GM18520 (cell line): ENCODE measurements around the gene CASP2.
"Not testable (repeated sequence)": the region's sequence is repeated elsewhere in the genome, so short reads cannot be mapped to it uniquely, and the experiment has no call there.

Experiments
- ATAC-seq: cut with Tn5 transposase; IDR thresholded peaks from one replicate; pipeline ENCODE4 v1.9.1; 2021; ENCODE audit not compliant: unreplicated experiment

CASP2 gene

DNA sequence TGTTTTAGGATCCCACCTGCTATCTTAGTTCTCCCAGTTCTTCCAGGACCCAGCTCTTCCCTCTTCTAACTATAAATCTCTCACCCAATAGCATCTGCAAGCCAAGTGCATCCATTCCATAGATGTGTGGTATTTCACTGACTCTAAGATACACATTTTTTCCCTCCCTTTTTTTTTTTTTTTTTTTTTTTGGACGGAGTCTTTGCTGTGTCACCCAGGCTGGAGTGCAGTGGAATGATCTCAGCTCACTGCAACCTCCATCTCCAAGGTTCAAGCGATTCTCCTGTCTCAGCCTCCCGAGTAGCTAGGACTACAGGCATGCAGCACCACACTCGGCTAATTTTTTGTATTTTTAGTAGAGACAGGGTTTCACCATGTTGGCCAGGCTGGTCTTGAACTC lies 1.7 kb downstream of the CASP2 start:
- not testable (repeated sequence) for ATAC-seq

DNA sequence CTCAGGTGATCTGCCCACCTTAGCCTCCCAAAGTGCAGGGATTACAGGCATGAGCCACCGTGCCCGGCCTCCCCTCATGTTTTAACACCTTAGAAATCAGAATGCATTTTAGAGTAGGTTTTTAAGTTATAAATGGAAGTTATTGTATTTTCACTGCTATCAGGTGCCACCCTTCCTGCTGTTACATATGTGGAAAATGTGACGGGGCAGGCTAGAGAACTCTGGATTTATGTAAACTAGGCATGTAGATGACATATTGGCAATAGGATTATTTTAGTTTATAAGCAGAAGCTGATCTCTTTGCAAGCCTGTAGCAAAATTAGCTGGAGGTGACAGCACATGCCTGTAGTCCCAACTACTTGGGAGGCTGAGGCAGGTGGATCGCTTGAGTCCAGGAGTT lies 2.1 kb downstream of the CASP2 start:
- no peak for ATAC-seq

GRCh38 chr7:143292876-143293275 lies 4.7 kb downstream of the CASP2 start:
- ATAC-seq: no peak

GRCh38 chr7:143295870-143296269 lies 7.7 kb downstream of the CASP2 start:
- no peak for ATAC-seq

GRCh38 chr7:143296686-143297085 lies 8.5 kb downstream of the CASP2 start:
- no peak for ATAC-seq

DNA sequence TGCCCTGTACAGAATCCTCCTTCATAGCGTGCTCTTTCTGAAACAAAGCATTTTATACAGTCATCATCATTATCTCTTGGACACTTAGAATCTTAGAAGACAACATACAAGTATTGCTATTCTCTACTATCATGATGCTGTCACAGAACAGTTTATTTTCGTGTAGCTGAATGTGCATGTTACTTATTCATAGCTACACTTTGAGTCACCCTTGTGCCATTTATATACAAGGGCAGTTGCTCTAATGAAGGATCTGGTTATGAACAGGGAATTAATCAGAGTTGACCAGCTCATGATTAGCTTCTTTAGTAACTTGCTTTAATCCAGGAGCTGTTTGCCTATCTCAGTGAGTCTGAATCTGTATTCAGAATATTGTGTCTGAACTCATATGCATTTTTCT lies 11.2 kb downstream of the CASP2 start:
- no peak for ATAC-seq

DNA sequence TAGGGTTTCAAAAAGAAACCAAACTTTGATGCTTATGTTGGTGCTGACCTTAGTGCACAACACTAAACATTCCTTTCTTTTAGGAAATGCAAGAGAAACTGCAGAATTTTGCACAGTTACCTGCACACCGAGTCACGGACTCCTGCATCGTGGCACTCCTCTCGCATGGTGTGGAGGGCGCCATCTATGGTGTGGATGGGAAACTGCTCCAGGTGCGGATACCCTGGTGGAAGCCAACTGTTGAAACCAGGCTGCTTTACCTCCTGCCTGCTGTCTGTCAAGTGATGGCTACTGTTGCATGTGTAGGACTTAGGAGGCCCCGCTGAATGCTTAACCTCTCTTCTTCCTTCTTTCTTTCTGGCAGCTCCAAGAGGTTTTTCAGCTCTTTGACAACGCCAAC lies 11.7 kb downstream of the CASP2 start:
- ATAC-seq: no peak

- no peak for ATAC-seq
Observed at GRCh38 chr7:143300959-143301935, 13.1 kb downstream of the CASP2 start.

- no peak for ATAC-seq
Observed at GRCh38 chr7:143303733-143304132, 15.6 kb downstream of the CASP2 start.

GRCh38 chr7:143304938-143305337 lies 16.8 kb downstream of the CASP2 start:
- ATAC-seq: no peak

- no peak for ATAC-seq
Observed at GRCh38 chr7:143305423-143306070, 17.4 kb downstream of the CASP2 start.

DNA sequence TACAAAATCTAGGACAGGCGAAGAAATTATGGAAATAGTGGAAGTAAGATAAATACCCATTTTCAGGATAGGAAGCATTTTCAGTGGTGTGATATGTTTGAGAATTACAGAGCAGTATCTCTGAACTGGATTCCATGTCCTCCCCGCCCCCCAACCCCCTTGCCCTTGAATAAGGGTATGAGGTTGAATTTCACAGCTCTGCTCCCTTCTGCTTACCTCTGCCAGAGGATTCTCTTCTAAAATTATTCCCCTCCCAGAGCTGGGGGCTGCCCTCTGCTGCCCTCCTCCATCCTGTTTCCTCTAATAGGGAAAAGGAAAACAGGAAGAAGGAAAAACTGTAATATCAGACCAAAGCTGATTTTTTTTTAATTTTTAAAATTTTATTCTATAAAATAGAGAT lies 20.5 kb downstream of the CASP2 start:
- ATAC-seq: no peak

DNA sequence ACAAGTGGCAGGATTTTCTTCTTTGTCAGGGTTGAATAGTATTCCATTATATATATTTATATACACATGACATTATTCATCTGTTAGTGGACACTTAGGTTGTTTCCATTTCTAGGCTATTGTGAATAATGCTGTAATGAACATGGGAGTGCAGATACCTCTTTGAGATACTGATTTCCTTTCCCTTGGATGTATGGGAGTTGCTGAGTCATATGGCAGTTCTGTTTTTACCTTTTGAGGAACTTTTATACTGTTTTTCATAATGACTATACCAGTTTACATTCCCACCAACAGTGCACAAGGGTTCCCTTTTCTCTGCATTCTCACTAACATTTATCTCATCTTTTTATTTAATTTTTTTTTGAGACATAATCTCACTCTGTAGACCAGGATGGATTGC lies 26.0 kb downstream of the CASP2 start:
- no peak for ATAC-seq

DNA sequence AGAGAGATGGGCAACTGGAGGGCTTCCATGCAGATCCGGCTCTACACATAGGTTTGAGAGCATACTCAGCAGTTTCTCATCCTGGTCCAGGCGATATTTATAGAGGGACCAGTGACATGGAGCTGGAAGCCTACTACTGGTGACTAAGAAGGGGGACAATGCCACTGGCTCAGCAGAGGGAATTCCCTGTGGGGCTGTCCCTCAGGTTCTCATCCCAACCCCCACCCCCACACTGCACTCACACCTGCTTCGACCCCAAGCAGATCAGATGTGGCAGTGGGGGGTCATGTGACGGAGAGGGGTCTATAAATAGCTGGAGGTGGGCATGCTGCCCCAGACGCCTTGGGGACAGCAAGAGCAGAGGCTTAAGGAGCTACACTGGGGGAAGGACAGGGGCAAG lies 27.6 kb downstream of the CASP2 start, which contains the start of gene CLCN1:
TSS of gene CLCN1 (plus strand) at position 336 of the 400 bp plus-strand sequence. CDS start 102 bp downstream, outside the sequence.
- no peak for ATAC-seq

DNA sequence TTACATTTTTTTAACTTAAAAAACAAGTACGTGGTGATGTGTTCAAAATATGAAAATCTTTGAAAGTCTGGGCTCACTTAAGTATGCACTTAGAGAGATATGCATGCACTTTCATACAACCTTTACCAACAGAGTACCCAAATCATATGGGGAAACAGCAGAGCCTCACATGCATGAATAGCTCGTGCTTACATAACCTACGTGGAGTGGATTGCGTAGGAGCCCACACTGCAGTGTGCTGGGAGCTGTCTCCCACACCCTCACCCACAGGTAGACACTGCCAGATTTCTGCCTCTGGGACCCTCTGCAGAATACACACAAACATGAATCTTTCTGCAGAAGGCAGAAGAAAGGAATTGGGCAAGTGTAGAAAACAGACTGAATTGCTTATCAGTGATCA lies 28.3 kb downstream of the CASP2 start:
- ATAC-seq: no peak

DNA sequence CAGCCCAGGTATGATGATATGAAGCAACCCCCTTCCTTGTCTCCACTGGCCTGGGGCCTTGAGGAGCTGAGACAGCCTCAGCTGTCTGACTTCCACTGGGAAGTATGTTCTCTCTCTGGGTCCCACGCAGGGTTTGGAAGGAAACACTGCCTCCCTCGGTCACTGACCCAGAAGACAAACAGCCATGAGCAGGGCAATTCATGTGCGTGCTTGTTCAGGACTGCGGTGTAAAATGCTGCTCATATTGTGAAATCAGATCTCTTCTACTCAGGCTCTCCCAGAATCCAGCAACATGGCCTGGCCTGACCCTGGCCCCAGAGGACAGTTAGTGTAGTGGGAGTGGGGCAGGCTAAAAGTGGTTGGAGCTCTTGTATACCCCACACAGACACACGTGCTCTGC lies 30.5 kb downstream of the CASP2 start:
- no peak for ATAC-seq

- ATAC-seq: no peak
Observed at GRCh38 chr7:143320620-143321019, 32.5 kb downstream of the CASP2 start.

DNA sequence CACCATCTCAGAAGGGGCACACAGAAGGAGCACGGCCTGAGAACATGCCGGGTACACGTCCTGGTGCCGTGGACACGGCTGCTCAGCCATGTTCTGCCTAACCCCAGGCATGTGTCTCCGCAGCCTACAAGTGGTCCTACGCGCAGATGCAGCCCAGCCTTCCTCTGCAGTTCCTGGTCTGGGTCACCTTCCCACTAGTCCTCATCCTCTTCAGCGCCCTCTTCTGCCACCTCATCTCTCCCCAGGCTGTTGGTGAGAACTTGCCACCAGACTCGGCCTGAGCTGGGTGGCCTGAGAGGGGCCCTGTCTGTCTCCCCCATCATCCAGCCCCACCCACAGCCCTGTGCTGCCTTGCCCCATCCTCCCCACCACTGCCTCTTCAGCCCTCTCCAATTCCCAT lies 33.1 kb downstream of the CASP2 start:
- no peak for ATAC-seq

GRCh38 chr7:143321734-143322133 lies 33.6 kb downstream of the CASP2 start:
- ATAC-seq: no peak

DNA sequence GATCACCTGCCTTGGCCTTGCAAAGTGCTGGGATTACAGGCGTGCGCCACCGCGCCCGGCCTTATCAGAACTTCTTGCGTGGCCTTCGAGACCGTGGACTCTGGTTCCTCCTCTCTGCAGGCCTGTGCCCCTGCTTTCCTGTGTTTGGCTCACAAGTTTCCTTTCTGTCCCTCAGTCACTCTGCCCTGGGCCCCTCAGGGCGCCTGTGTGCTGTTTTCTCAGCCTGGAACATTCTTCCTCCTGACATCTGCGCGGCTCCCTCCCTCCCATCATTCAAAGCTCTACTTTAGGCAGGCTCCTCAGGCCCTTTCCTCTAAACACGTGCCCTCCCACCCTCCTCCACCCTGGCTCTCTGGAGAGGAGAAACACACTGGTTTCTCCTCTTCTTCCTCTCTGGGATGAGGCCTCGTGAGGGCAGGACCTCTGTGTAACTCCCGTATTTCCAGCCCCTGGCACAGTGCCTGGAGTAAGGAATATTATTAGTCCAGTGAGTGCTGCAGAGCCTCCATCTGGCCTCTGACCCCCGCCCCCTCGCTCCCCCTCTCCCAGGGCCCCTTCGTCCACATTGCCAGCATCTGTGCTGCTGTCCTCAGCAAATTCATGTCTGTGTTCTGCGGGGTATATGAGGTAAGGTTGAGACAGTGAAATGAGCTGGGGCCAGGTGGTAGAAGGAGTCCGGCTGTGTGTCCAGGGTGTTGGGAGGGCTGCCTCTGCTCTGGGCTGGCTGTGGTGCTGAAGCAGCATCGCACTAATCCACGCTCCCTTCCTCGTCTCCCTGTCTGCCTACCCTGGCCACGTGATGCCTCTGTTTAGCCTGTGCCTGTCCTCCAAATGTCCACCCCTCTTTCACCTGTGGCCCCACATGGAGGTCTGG lies 34.8 kb downstream of the CASP2 start:
- no peak for ATAC-seq

- no peak for ATAC-seq
Observed at GRCh38 chr7:143323653-143324052, 35.5 kb downstream of the CASP2 start.
